Ishikawa (cell line): ENCODE results near the gene SCFD2.

Experiments used
- CEBPB ChIP-seq: IDR thresholded peaks from 2 replicates; pipeline ENCODE4 v1.6.1; 2012
- CREB1 ChIP-seq: IDR thresholded peaks from 2 replicates; pipeline ENCODE4 v1.6.1; 2012; ENCODE audit warnings: low read depth
- EGR1 ChIP-seq: IDR thresholded peaks from 2 replicates; pipeline ENCODE4 v1.6.1; 2012
- EP300 ChIP-seq: IDR thresholded peaks from 2 replicates; pipeline ENCODE4 v1.6.1; 2012; ENCODE audit warnings: borderline replicate concordance
- FOXM1 ChIP-seq: IDR thresholded peaks from 2 replicates; pipeline ENCODE4 v1.6.1; 2012; ENCODE audit warnings: low read depth, borderline replicate concordance
- MAX ChIP-seq: IDR thresholded peaks from 2 replicates; pipeline ENCODE4 v1.6.1; 2012
- NFIC ChIP-seq: IDR thresholded peaks from 2 replicates; pipeline ENCODE4 v1.6.1; 2012
- RAD21 ChIP-seq: IDR thresholded peaks from 2 replicates; pipeline ENCODE4 v1.6.1; 2012; ENCODE audit warnings: low read depth
- REST ChIP-seq: IDR thresholded peaks from 2 replicates; pipeline ENCODE4 v1.6.1; 2012; ENCODE audit warnings: low read depth, mild to moderate bottlenecking
- TAF1 ChIP-seq: IDR thresholded peaks from 2 replicates; pipeline ENCODE4 v1.6.1; 2012; ENCODE audit warnings: low read depth, mild to moderate bottlenecking
- TCF12 ChIP-seq: IDR thresholded peaks from 2 replicates; pipeline ENCODE4 v1.6.1; 2012; ENCODE audit warnings: low read depth
- TEAD4 ChIP-seq: IDR thresholded peaks from 2 replicates; pipeline ENCODE4 v1.6.1; 2012
- USF1 ChIP-seq: IDR thresholded peaks from 2 replicates; pipeline ENCODE4 v1.6.1; 2012
- YY1 ChIP-seq: IDR thresholded peaks from 2 replicates; pipeline ENCODE4 v1.6.1; 2012; ENCODE audit warnings: low read depth
- ZBTB7A ChIP-seq: IDR thresholded peaks from 2 replicates; pipeline ENCODE4 v1.6.1; 2012; ENCODE audit warnings: low read depth

The SCFD2 gene

GRCh38 chr4:52850406-52851124 lies 515.3 kb downstream of the SCFD2 start:
- TF ChIP-seq EP300 (no peak), FOXM1 (no peak), ZBTB7A (no peak), EGR1 (no peak), REST (no peak), TAF1 (no peak), TEAD4 (no peak), RAD21 (no peak), MAX (no peak), NFIC (no peak), TCF12 (no peak)

GRCh38 chr4:52848254-52848653 lies 517.6 kb downstream of the SCFD2 start:
- TF ChIP-seq USF1: no peak
- no peak for TF ChIP-seq TCF12
- TF ChIP-seq CREB1: no peak

- TF ChIP-seq YY1 (no peak), TCF12 (no peak), TEAD4 (no peak), MAX (no peak), EGR1 (no peak), FOXM1 (no peak), TAF1 (no peak), CREB1 (no peak), REST (no peak), CEBPB (no peak), RAD21 (no peak), ZBTB7A (no peak), USF1 (no peak), NFIC (no peak), EP300 (no peak)
Observed at GRCh38 chr4:52846502-52846901, 519.4 kb downstream of the SCFD2 start.

- no peak for TF ChIP-seq MAX
- no peak for TF ChIP-seq YY1
- TF ChIP-seq ZBTB7A: no peak
- no peak for TF ChIP-seq CEBPB
- no peak for TF ChIP-seq TCF12
- no peak for TF ChIP-seq TEAD4
- TF ChIP-seq CREB1: no peak
Observed at GRCh38 chr4:52844596-52844995, 521.3 kb downstream of the SCFD2 start.

- no peak for TF ChIP-seq YY1
- no peak for TF ChIP-seq TCF12
- no peak for TF ChIP-seq FOXM1
- no peak for TF ChIP-seq ZBTB7A
- no peak for TF ChIP-seq TAF1
- no peak for TF ChIP-seq RAD21
- TF ChIP-seq MAX: no peak
- no peak for TF ChIP-seq EGR1
- no peak for TF ChIP-seq TEAD4
- TF ChIP-seq REST: no peak
- no peak for TF ChIP-seq CREB1
- TF ChIP-seq NFIC: no peak
- TF ChIP-seq CEBPB: no peak
- no peak for TF ChIP-seq EP300
- TF ChIP-seq USF1: no peak
Observed at GRCh38 chr4:52843958-52844357, 521.9 kb downstream of the SCFD2 start.
